Superior temporal gyrus (tissue), 1 donor: ENCODE results near the gene THEM5.

Experiments used
- DNase-seq: peaks from one replicate; pipeline ENCODE4 v3.0.0-alpha.2; 2016; ENCODE audit errors: extremely low spot score

The THEM5 gene

GRCh38 chr1:151819976-151820623 lies 33.4 kb downstream of the THEM5 start:
- no peak for DNase-seq

- DNase-seq: no peak
Observed at GRCh38 chr1:151819227-151819835, 34.2 kb downstream of the THEM5 start.

- DNase-seq: no peak
Observed at GRCh38 chr1:151817353-151817730, 36.2 kb downstream of the THEM5 start.

GRCh38 chr1:151816548-151817352 lies 36.8 kb downstream of the THEM5 start:
- no peak for DNase-seq

GRCh38 chr1:151815716-151816327 lies 37.7 kb downstream of the THEM5 start:
- DNase-seq: no peak

- no peak for DNase-seq
Observed at GRCh38 chr1:151814971-151815545, 38.5 kb downstream of the THEM5 start.

- no peak for DNase-seq
Observed at GRCh38 chr1:151814426-151814825, 39.1 kb downstream of the THEM5 start.

GRCh38 chr1:151813271-151813977 lies 40.1 kb downstream of the THEM5 start:
- no peak for DNase-seq

GRCh38 chr1:151811181-151811580 lies 42.3 kb downstream of the THEM5 start:
- no peak for DNase-seq

- DNase-seq: no peak
Observed at GRCh38 chr1:151809985-151810556, 43.4 kb downstream of the THEM5 start.

- peak; percentile 62 for DNase-seq
Observed at GRCh38 chr1:151809290-151809984, 44.1 kb downstream of the THEM5 start.

- DNase-seq: no peak
Observed at GRCh38 chr1:151807766-151808165, 45.7 kb downstream of the THEM5 start.

- no peak for DNase-seq
Observed at GRCh38 chr1:151807131-151807530, 46.4 kb downstream of the THEM5 start.

GRCh38 chr1:151806170-151806569 lies 47.3 kb downstream of the THEM5 start:
- no peak for DNase-seq

GRCh38 chr1:151805066-151805820 lies 48.3 kb downstream of the THEM5 start, which contains the start of gene LINGO4:
LINGO4 (minus strand) TSS chr1:151805419; CDS start chr1:151802704, 2,715 bp downstream.
- no peak for DNase-seq

GRCh38 chr1:151803915-151804314 lies 49.6 kb downstream of the THEM5 start:
- no peak for DNase-seq

- no peak for DNase-seq
Observed at GRCh38 chr1:151803164-151803563, 50.3 kb downstream of the THEM5 start.

GRCh38 chr1:151802372-151802771 lies 51.1 kb downstream of the THEM5 start:
- no peak for DNase-seq

GRCh38 chr1:151801846-151802245 lies 51.7 kb downstream of the THEM5 start:
- DNase-seq: no peak
